Esophagus muscularis mucosa (tissue), 3 donors: ENCODE results near the gene CWH43.
"Not testable (repeated sequence)": the region's sequence is repeated elsewhere in the genome, so short reads cannot be mapped to it uniquely, and the experiment has no call there.

ENCODE experiments used
- CTCF ChIP-seq, 3 experiments: fragments of 200-600 bp in 2 of 3; fragments of 450-650 bp in 1 of 3; sonication (generic) in 2 of 3; IDR thresholded peaks; one replicate each; pipeline ENCODE4 v1.5.1; 2017 to 2019; ENCODE audit warnings: antibody characterized with exemption in 3 of 3, mild to moderate bottlenecking in 2 of 3, moderate library complexity in 1 of 3
- POLR2A ChIP-seq: fragments of 450-650 bp; IDR thresholded peaks from one replicate; pipeline ENCODE4 v1.6.1; 2017; ENCODE audit warnings: antibody characterized with exemption, moderate library complexity, mild to moderate bottlenecking, low read depth
- POLR2AphosphoS5 ChIP-seq, 2 donors: sonication (generic); formaldehyde crosslinking; IDR thresholded peaks; one replicate each; pipeline ENCODE4 v1.6.1; 2017; ENCODE audit warnings: antibody characterized with exemption in 2 of 2

DNA sequence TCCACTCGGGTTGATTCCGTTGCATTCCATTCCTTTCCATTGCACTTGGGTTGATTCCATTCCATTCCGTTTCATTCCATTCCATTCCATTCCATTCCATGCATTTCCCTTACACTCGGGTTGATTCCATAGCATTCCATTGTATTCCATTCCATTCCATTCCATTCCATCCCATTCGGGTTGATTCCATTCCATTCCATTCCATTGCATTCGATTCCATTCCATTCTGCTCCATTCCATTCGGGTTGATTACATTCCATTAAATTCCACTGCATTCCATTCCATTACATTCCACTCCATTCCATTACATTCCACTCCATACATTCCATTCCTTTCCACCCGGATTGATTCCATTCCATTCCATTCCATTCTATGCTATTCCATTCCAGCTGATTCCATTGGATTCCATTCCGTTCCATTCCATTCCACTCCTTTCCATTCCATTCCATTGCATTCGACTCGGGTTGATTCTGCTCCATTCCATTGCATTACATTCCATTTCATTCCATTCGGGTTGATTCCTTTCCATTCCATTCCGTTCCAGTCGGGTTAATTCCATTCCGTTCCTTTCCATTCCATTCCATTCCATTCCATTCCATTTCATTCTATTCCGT, 113.9 kb downstream of the CWH43 start:
- not testable (repeated sequence) for TF ChIP-seq CTCF (IDR thresholded peaks at IDR 0.05); POLR2A; POLR2AphosphoS5 (IDR thresholded peaks at IDR 0.05)
